AG09319 (cell line): Measurements from ENCODE around the gene PTPN22.

Experiments used
- DNase-seq: peaks from one replicate; pipeline ENCODE4 v3.0.0-alpha.2; 2010; ENCODE audit warnings: low read depth; ENCODE audit errors: extremely low read depth
- TF ChIP-seq, protein P1 (sequence below): IDR thresholded peaks from 2 replicates; pipeline ENCODE4 v1.5.1; 2011; ENCODE audit warnings: low read depth, mild to moderate bottlenecking, inconsistent platforms, low read length, moderate library complexity

PTPN22 gene

DNA sequence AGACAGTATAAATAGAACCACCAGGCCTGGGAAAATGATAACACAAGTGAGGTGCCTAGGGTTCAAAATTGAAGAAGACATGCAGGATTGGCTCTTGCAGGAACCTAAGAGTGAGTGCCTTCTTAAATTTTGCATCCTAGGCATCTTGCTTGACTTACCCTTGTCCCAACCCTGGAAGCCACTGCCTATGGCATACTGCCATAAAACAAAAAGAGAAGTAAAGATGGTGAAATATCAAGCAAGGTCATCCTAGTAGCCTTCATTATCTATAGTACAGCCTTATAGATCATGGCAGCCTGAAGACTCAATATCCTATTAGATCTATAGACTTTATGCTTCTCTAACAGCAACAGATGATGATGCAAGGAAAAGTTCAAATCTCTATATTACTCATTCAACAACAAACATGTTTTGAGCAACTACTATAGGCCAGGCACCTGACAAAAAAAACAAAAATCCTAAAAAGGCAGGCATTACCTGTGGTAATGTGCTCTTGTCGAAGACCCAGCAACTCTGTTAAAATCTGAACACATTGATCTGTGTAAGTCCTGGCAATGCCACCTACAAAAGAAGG is 26.8 kb upstream of the PTPN22 start:
- no peak for DNase-seq
- TF ChIP-seq, protein P1, sequence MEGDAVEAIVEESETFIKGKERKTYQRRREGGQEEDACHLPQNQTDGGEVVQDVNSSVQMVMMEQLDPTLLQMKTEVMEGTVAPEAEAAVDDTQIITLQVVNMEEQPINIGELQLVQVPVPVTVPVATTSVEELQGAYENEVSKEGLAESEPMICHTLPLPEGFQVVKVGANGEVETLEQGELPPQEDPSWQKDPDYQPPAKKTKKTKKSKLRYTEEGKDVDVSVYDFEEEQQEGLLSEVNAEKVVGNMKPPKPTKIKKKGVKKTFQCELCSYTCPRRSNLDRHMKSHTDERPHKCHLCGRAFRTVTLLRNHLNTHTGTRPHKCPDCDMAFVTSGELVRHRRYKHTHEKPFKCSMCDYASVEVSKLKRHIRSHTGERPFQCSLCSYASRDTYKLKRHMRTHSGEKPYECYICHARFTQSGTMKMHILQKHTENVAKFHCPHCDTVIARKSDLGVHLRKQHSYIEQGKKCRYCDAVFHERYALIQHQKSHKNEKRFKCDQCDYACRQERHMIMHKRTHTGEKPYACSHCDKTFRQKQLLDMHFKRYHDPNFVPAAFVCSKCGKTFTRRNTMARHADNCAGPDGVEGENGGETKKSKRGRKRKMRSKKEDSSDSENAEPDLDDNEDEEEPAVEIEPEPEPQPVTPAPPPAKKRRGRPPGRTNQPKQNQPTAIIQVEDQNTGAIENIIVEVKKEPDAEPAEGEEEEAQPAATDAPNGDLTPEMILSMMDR: no peak

DNA sequence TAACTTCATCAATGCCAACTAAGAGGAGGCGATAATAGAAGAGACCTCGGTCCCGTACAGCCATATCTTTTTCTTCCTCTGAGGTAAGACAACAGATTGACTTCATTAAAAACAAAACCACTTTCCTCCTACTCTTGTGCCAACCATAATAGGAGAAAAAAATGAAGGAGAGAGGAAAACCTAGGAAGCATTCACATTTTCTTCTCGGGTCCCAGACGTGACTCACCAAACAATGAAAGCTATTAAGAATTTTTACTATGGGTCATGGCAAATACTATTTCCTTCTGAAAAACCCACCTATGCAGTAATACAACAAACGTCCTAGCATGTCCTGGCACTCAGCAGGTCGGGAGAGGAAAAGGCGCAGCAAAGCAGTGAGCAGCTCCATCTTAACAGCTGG is 24.4 kb upstream of the PTPN22 start:
- TF ChIP-seq, protein P1: no peak
- DNase-seq: no peak

DNA sequence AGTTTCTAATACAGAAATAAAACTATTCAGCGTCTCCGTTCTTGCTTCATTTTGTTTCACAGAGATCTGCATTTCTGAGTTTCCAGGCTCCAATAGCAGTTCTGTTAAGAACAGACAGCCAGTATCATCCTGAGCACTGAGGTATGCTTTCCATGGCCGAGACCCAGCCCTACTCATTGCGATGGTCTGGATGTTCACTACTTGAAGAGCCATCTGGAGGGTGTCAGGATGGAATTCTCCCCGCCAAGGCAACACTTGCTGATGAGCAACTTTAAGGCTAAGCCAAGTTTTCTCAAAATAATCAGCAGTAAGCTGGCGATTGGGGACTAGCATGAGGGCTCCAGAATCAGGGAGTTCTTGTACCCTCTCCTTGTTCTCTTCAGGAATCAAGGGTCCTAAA is 23.6 kb upstream of the PTPN22 start:
- TF ChIP-seq, protein P1: no peak
- DNase-seq: no peak

DNA sequence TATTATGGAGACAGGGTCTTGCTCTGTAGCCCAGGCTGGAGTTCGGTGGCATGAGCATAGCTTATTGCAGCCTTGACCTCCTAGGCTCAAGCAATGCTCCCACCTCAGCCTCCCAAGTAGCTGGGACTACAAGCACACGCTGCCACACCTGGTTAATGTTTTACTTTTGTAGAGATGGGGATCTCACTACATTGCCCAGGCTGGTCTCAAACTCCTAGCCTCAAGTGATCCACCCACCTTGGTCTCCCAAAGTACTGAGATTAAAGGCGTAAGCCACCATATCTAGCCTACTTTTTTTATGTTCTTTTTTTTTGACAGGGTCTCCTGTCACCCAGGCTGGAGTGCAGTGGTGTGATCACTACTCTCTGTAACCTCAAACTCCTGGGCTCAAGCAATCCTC is 21.8 kb upstream of the PTPN22 start:
- TF ChIP-seq, protein P1: no peak
- DNase-seq: no peak

DNA sequence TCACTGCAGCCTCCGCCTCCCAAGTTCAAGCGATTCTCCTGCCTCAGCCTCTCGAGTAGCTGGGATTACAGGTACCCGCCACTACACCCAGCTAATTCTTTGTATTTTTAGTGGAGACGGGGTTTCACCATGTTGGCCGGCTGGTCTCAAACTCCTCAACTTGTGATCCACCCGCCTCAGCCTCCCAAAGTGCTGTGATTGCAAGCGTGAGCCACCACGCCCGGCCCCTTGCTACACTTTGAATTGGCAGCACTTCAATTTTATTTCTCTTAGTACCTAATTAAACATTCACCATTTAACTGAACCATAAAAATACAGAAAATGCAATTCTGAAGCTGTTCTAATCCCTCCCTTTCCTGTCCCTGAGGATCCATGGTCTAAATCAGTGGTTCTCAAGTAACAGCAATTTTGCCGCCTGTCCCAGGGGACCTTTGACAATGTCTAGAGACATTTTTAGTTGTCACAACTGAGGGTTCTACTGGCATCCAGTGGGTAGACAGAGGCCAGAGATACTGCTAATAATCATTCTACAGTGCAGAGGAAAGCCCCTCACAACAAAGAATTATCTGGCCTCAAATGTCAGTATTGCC is 20.2 kb upstream of the PTPN22 start:
- TF ChIP-seq, protein P1: no peak
- DNase-seq: no peak

DNA sequence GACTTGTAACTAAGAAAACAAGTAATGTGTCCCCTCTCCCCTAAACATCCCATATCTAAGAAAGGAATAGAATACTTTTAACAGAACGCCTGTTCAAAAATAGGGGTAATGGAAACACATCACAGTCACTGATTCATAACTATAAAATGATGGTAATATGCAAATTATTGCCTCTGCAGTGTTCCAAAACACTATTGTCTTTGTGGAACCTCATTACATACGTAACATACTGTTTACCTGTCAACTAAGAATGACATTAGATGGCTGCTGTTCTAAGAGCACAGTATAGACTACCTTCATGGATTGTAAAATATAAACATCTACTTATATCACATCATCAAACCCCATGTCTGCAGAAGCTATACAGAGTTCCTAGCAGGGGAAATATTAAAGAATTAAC is 19.3 kb upstream of the PTPN22 start:
- TF ChIP-seq, protein P1: no peak
- no peak for DNase-seq

DNA sequence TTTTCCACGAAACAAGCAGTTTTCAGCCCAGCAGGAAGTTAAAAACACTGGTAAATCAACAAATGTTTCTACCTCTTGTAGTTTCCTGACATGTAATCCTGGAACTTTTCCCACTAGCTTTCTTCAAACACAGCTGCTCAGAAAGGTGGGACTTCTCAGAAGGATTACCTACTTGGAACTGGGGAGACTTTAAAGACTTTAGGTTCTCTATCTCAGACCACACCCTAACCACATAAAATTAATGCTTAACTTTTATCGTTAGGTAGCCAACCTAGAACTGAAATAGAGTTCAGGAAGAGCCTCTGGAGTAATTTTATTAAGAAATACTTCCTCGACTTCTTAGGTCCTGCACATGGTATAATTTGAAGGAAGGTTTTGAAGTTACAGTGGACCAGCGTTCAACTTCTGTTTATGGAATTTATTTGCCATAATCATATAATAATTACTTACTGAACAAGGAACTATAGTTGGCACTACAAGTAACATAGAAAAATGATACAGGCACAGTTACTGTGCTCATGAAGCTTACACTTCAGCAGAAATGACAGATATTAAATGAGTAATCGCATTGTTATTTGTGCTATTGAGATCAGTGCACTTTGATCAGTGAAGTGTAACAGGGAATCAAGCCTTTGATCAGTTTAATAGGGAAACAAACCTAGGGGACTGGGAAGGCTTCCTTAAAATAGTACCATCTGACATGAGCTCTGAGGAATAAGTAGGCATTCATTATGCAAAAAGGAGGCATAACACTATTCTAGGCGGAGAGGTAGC is 16.1 kb upstream of the PTPN22 start, which contains the start of gene BCL2L15:
BCL2L15 (minus strand) TSS at position 180 of the 774 bp plus-strand sequence. CDS start 206 bp downstream, outside the sequence.
- TF ChIP-seq, protein P1: no peak
- DNase-seq: no peak
